Measurements from ENCODE around the gene CDH4.

GRCh38 chr20:61400499-61400898 lies 148.4 kb downstream of the CDH4 start:
- TF ChIP-seq, protein P1, sequence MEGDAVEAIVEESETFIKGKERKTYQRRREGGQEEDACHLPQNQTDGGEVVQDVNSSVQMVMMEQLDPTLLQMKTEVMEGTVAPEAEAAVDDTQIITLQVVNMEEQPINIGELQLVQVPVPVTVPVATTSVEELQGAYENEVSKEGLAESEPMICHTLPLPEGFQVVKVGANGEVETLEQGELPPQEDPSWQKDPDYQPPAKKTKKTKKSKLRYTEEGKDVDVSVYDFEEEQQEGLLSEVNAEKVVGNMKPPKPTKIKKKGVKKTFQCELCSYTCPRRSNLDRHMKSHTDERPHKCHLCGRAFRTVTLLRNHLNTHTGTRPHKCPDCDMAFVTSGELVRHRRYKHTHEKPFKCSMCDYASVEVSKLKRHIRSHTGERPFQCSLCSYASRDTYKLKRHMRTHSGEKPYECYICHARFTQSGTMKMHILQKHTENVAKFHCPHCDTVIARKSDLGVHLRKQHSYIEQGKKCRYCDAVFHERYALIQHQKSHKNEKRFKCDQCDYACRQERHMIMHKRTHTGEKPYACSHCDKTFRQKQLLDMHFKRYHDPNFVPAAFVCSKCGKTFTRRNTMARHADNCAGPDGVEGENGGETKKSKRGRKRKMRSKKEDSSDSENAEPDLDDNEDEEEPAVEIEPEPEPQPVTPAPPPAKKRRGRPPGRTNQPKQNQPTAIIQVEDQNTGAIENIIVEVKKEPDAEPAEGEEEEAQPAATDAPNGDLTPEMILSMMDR (conservative IDR thresholded peaks at IDR 0.05), result no peak
- TF ChIP-seq EZH2 (IDR thresholded peaks at IDR 0.05; ENCODE audit: low read depth), result no peak
